Middle frontal gyrus (tissue), 1 donor: ENCODE results near the gene TULP3.

Experiments
- DNase-seq: peaks from one replicate; pipeline ENCODE4 v3.0.0-alpha.2; 2015; ENCODE audit warnings: low spot score; ENCODE audit errors: extremely low spot score

Gene TULP3

GRCh38 chr12:2877047-2877952 is 13.4 kb upstream of the TULP3 start, which contains the start of the genes FOXM1 and RHNO1:
Gene FOXM1 (minus strand): TSS chr12:2877174. CDS start chr12:2874478, 2,696 bp downstream.
Gene RHNO1 (plus strand): TSS chr12:2877223. CDS start chr12:2885367, 8,144 bp downstream.
- peak; percentile 90 for DNase-seq

GRCh38 chr12:2877953-2878732 is 12.5 kb upstream of the TULP3 start:
- no peak for DNase-seq

- no peak for DNase-seq
These were observed 10.8 kb upstream of the TULP3 start for GRCh38 chr12:2879853-2880252.

GRCh38 chr12:2884810-2885209 is 5.9 kb upstream of the TULP3 start:
- no peak for DNase-seq

GRCh38 chr12:2886768-2887450 is 3.8 kb upstream of the TULP3 start:
- DNase-seq, result no peak

- DNase-seq, result no peak
These were observed 697 bp upstream of the TULP3 start for GRCh38 chr12:2890001-2890387.

GRCh38 chr12:2891240-2892053 is 756 bp downstream of the TULP3 start:
- DNase-seq, result no peak

GRCh38 chr12:2892246-2892645 is 1.6 kb downstream of the TULP3 start:
- no peak for DNase-seq

GRCh38 chr12:2893007-2893406 is 2.3 kb downstream of the TULP3 start:
- DNase-seq, result no peak

- DNase-seq, result no peak
These were observed 4.4 kb downstream of the TULP3 start for GRCh38 chr12:2895051-2895451.

GRCh38 chr12:2895511-2895910 is 4.8 kb downstream of the TULP3 start:
- DNase-seq, result no peak

GRCh38 chr12:2897418-2897817 is 6.7 kb downstream of the TULP3 start:
- no peak for DNase-seq

- no peak for DNase-seq
These were observed 10.0 kb downstream of the TULP3 start for GRCh38 chr12:2900642-2901041.

- DNase-seq, result peak; percentile 39
These were observed 11.7 kb downstream of the TULP3 start for GRCh38 chr12:2902272-2902880.

- no peak for DNase-seq
These were observed 13.6 kb downstream of the TULP3 start for GRCh38 chr12:2904260-2904659.

- DNase-seq, result no peak
These were observed 21.5 kb downstream of the TULP3 start for GRCh38 chr12:2912216-2912575.

GRCh38 chr12:2919249-2919648 is 28.6 kb downstream of the TULP3 start:
- no peak for DNase-seq

GRCh38 chr12:2922329-2922728 is 31.6 kb downstream of the TULP3 start:
- DNase-seq, result no peak

- DNase-seq, result no peak
These were observed 32.4 kb downstream of the TULP3 start for GRCh38 chr12:2923057-2923456.

- no peak for DNase-seq
These were observed 33.3 kb downstream of the TULP3 start for GRCh38 chr12:2924019-2924418.
